GM19035 (cell line): ENCODE data around the gene OGT.
A peak's percentile ranks its signal among the peaks of the same experiment; 100 is the strongest.
"Not testable (repeated sequence)": the region's sequence is repeated elsewhere in the genome, so short reads cannot be mapped to it uniquely, and the experiment has no call there.

Experiments used
- ATAC-seq: cut with Tn5 transposase; IDR thresholded peaks from one replicate; pipeline ENCODE4 v1.9.1; 2021; ENCODE audit not compliant: unreplicated experiment

Gene OGT

GRCh38 chrX:71532753-71533425, at the start of gene OGT:
TSS of gene OGT (plus strand) at chrX:71533104. CDS start at chrX:71533300, 196 bp downstream.
- ATAC-seq: peak; percentile 76

- ATAC-seq: no peak
Measured at GRCh38 chrX:71487814-71488213, 45.1 kb upstream of the OGT start.

GRCh38 chrX:71489540-71489939, 43.4 kb upstream of the OGT start:
- ATAC-seq: no peak

GRCh38 chrX:71492231-71493065, 40.5 kb upstream of the OGT start:
- ATAC-seq: peak; percentile 71

GRCh38 chrX:71493111-71493613, 39.7 kb upstream of the OGT start:
- ATAC-seq: no peak

- not testable (repeated sequence) for ATAC-seq
Measured at GRCh38 chrX:71495979-71496378, 36.9 kb upstream of the OGT start.

GRCh38 chrX:71496476-71496875, 36.4 kb upstream of the OGT start:
- no peak for ATAC-seq

GRCh38 chrX:71502080-71502479, 30.8 kb upstream of the OGT start:
- ATAC-seq: not testable (repeated sequence)

- ATAC-seq: no peak
Measured at GRCh38 chrX:71504346-71504745, 28.6 kb upstream of the OGT start.

GRCh38 chrX:71509289-71509688, 23.6 kb upstream of the OGT start:
- ATAC-seq: no peak

GRCh38 chrX:71510161-71510560, 22.7 kb upstream of the OGT start:
- ATAC-seq: no peak

GRCh38 chrX:71513731-71514130, 19.2 kb upstream of the OGT start:
- not testable (repeated sequence) for ATAC-seq

GRCh38 chrX:71514367-71515037, 18.4 kb upstream of the OGT start:
- peak; percentile 73 for ATAC-seq

GRCh38 chrX:71515038-71515396, 17.9 kb upstream of the OGT start:
- ATAC-seq: no peak

GRCh38 chrX:71525316-71525715, 7.6 kb upstream of the OGT start:
- no peak for ATAC-seq

- ATAC-seq: peak; percentile 17
Measured at GRCh38 chrX:71532078-71532752, 689 bp upstream of the OGT start.

GRCh38 chrX:71533516-71533850, 579 bp downstream of the OGT start:
- ATAC-seq: no peak

- ATAC-seq: no peak
Measured at GRCh38 chrX:71533851-71534561, 1.1 kb downstream of the OGT start.

- ATAC-seq: no peak
Measured at GRCh38 chrX:71534773-71535544, 2.1 kb downstream of the OGT start.

GRCh38 chrX:71536285-71536684, 3.4 kb downstream of the OGT start:
- no peak for ATAC-seq
